RKO (cell line): ENCODE data around the gene FHAD1.
A peak's percentile ranks its signal among the peaks of the same experiment; 100 is the strongest.

Experiments
- DNase-seq: peaks from one replicate; pipeline ENCODE4 v3.0.0-alpha.2; 2016; ENCODE audit warnings: low spot score

The FHAD1 gene

GRCh38 chr1:15218287-15219279 lies 28.4 kb upstream of the FHAD1 start:
- peak; percentile 21 for DNase-seq

GRCh38 chr1:15219280-15220023 lies 27.6 kb upstream of the FHAD1 start:
- DNase-seq = no peak

GRCh38 chr1:15220024-15220392 lies 27.0 kb upstream of the FHAD1 start:
- no peak for DNase-seq

- no peak for DNase-seq
These were observed 26.1 kb upstream of the FHAD1 start for GRCh38 chr1:15220825-15221431.

- DNase-seq = no peak
These were observed 24.2 kb upstream of the FHAD1 start for GRCh38 chr1:15222653-15223303.

GRCh38 chr1:15224259-15224869 lies 22.7 kb upstream of the FHAD1 start:
- DNase-seq = no peak

GRCh38 chr1:15224974-15225373 lies 22.0 kb upstream of the FHAD1 start:
- DNase-seq = no peak

GRCh38 chr1:15225461-15225860 lies 21.6 kb upstream of the FHAD1 start:
- DNase-seq = no peak

GRCh38 chr1:15226388-15227255 lies 20.4 kb upstream of the FHAD1 start:
- DNase-seq = no peak

GRCh38 chr1:15229707-15230131 lies 17.3 kb upstream of the FHAD1 start:
- no peak for DNase-seq

- DNase-seq = no peak
These were observed 15.3 kb upstream of the FHAD1 start for GRCh38 chr1:15231714-15232201.

GRCh38 chr1:15233689-15234088 lies 13.3 kb upstream of the FHAD1 start:
- DNase-seq = no peak

GRCh38 chr1:15236321-15236721 lies 10.7 kb upstream of the FHAD1 start:
- DNase-seq = peak; percentile 63

GRCh38 chr1:15236746-15237145 lies 10.3 kb upstream of the FHAD1 start:
- DNase-seq = no peak

GRCh38 chr1:15238789-15239188 lies 8.2 kb upstream of the FHAD1 start:
- DNase-seq = no peak

- DNase-seq = no peak
These were observed 4.3 kb upstream of the FHAD1 start for GRCh38 chr1:15242766-15243165.

- DNase-seq = no peak
These were observed 3.6 kb upstream of the FHAD1 start for GRCh38 chr1:15243275-15244043.

- no peak for DNase-seq
These were observed 2.2 kb upstream of the FHAD1 start for GRCh38 chr1:15244813-15245212.

GRCh38 chr1:15245593-15246360 lies 1.2 kb upstream of the FHAD1 start:
- no peak for DNase-seq
